SHP77 treated with DMSO at 0.1 percent for 48 hours (cell line): ENCODE data around the gene GABRP.
"Not testable (repeated sequence)": the region's sequence is repeated elsewhere in the genome, so short reads cannot be mapped to it uniquely, and the experiment has no call there.

Experiments used
- DNase-seq: peaks from one replicate; lab custom pipeline; 2025; lab: John Stamatoyannopoulos, UW

The GABRP gene

DNA sequence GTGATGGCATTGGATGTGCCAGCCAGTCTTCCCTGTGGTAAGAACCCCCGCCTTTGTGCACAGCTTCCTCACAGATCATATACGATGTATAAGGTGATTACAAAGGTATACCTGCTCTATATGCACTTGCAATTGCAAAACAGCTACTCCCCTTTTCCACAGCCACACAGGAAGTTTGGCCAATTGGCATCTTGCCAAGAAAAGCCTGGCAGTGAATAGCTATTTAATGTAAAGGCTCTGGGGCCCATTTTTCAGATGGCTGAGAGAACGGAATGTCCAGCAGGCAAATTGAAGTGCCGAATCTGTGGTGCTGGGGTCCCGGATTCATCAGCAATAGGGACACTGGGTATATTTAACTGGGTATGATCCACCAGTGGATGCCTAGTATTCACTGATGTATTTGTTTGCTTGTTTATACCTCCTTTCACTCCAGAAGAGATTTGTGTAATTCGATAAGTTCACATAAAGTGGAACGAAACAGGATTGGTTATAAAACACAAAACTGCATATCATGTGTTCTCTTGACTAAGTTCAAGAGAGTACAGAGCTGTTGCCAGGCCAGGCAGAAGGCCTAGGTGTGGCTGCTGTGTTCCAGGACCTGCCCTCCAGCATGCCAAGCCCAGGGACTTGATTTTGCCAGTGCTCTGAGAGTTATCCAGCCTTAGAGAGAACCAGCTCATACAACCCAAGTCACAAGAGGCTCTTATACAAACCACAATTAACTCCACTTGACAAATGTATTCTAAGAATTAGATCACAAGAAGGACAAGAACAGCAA lies 27.7 kb upstream of the GABRP start:
- DNase-seq, result no peak

DNA sequence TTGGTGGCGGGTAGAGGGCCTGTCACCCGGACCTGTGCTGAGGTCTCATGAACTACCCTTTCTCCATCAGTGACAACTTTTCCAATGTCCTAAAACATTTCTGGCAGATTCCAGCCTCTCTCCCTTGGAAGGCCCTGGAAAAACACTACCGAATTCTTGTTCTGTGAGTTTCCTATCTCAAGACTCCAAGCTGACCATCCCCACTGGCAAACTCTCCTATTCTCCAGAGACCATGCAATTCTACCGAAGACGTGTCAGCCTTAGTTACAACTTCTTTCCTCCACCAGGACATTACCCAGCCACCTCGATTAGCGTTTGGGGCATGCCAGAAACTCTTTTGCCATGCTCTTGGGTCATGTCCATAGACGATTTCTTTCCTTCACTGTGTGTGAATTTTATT lies 26.8 kb upstream of the GABRP start:
- no peak for DNase-seq

DNA sequence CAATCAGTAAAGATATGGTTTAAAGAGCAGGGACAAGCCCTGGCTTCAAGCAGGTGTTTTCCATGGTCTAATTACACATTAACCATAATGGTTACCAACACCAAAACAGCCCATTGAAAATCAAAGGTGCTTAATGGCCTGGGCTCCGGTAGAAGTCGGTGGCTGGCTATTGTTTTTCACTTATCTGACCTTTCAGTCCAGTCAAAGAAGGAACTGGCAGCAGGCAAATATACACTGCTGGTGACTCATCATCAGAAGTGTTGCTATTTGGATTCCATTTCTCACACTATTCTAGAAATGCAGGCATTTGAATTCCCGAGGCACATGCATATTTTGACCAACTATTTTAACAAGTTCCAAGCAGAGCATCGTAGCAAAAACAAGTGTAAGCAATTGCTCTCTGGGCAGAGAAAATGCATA lies 26.3 kb upstream of the GABRP start:
- DNase-seq, result no peak

DNA sequence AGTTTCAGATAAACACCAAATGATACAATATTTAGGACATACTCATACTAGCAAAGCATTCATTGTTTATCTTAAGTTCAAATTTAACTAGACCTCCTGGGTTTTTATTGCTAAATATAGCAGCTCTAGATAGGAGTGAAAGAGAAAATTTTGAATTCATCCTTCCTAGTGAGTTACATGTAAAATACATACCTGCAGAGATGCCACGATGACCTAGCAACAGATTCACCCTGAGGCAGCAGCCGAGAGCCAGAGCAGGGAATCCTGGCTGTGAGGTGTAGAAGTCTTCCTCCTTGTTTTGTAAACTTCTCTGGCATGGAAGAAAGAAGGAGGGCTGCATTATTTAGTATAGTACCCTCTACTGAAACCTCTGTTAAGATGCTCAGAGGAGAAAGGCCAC lies 25.9 kb upstream of the GABRP start:
- DNase-seq, result no peak

DNA sequence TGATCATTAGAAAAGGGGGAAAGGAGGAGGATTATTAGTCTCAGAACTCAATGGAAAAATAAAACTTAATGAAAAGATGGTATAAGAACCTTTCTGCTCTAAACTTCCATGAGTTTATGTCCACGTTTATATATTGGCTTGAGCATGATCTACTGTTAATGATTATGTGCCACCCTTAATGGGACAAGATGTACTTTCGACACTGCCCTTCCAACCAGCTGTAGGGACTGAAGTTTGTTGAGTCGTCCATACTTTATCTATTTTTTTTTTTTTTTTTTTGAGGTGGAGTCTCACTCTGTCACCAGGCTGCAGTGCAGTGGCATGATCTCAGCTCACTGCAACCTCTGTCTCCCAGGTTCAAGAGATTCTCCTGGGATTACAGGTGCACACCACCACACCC lies 25.0 kb upstream of the GABRP start:
- no peak for DNase-seq

DNA sequence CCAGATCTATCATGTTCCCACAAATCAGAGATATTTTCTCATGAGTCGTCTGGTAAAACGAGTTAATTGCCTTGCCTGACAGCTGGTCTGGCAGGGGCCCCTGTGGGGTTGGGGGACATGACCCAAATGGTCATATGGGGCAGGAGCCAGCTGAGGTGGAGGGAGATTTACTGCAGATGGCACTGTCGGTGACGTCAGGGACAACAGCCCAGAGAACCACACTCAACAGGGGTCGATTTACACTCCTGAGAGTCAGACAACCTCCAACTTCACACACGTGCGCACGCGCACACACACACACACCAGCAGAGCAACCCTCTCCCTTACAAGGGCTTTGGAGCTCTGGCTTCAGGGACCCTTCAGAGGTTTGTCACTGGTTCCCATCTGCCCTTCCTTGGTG lies 23.4 kb upstream of the GABRP start:
- no peak for DNase-seq

DNA sequence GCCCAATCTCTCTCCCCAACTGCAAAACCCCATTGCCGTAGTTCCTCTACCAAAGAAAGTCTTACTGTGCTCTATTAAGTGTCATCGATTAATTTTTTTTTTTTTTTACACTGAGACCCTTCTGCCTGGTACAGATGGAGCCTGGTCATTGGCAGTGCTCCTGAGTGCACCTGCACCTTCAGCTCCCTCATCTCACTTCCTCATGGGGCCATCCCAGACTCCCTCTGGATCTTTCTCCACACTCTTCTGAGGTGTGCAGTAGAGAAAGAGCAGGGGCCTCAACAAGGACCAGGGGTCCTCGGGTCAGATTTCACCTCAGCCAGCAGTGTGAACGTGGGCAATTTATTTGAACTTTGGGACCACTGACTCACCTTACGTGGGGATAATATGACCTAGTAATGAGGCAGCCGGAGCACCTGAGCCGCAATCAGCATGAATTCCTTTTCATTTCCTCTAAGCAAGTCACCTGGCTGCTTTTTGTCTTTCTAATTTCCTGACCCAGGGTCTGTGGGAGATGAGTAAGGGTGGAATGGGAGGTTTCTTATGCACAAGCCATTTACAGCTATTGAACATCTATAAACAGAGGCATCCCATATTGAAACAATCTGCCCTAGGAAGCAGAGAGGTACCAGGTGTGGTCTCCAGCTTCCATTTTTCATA lies 22.3 kb upstream of the GABRP start:
- no peak for DNase-seq

DNA sequence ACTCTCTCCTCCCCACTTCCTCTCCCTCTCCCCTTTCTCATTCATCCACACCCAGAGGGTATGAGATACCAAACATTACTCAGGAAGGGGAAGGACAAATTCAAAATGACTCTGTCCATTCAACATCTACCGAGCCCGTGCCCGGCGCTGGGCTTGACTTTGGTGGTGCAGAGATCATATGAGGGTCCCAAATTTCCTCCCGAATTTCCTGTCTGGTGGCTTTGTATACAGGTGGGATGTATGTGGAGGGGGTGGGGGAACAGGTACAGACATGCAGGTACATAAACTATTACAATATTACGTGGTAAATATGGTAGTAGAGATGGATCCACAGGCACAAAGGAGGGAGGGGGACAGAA lies 21.8 kb upstream of the GABRP start:
- DNase-seq, result no peak

DNA sequence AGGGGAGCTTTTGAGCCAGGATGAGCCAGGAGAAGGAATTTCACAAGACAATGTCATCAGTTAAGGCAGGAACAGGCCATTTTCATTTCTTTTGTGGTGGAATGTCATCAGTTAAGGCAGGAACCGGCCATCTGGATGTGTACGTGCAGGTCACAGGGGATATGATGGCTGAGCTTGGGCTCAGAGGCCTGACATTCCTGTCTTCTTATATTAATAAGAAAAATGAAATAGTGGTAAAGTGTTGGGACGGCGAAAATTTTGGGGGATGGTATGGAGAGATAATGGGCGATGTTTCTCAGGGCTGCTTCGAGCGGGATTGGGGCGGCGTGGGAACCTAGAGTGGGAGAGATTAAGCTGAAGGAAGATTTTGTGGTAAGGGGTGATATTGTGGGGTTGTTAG lies 21.2 kb upstream of the GABRP start:
- DNase-seq, result not testable (repeated sequence)

DNA sequence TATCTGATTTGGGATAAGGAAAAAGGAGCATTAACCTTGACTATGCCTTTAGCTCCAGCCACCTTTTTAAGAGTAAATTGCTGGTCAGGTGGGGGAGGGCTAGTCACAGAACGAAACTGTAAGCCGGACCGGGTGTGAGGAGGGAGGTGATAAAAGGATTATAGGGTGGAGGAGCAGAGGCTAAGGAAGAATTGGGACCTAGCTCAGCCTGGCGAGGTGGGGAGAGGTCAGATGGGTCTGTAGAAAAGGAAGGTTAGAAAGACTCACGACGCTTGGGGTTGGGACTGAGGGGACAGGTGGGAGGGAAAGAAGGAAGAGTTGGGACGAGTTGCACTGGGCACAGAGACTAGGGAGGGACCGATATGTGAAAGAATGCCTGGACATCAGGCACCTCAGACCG lies 17.7 kb upstream of the GABRP start:
- DNase-seq, result not testable (repeated sequence)

DNA sequence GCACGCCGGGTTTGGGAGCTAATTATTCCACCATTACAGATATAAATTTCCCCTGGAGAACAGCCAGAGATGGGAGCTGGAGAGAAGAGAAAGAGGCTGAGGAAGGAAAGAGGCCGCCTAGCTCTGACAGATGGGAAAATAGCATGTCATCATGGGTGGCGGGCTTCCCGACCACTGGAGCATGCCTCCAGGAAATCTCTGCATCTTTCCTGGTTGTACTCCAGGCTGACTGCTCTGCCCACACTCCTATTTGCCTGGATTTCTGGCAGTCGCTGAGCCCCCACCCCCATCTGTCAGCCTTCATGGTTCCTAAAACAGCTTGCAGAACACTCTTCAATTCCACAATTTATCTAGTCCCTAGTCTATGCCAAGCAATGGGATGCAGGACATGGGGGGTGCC lies 14.3 kb upstream of the GABRP start:
- DNase-seq, result no peak

DNA sequence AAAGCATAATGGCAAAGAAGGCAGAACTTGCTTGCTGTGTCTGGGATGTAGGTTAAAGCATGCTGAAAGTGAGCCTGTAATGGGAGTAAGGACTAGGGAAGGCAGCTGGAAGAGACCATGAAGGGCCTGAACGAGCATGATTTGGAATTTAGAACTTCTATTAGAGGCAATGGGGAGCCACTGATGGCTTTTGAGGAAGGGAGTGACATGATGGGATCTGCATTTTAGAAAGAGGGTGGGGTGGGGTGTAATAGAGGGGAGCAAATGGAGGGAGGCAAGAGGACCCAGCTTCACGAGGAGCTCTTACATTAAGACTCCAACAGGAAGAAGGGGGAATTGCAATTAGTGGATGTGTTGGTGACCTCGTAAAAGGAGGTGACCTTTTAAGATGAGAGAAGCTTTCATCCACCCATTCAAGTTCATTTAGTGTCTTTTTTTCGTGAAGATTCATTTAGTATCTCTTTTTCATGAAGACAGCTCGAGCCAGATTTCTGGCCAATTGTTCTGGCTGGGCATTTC lies 13.6 kb upstream of the GABRP start:
- no peak for DNase-seq

DNA sequence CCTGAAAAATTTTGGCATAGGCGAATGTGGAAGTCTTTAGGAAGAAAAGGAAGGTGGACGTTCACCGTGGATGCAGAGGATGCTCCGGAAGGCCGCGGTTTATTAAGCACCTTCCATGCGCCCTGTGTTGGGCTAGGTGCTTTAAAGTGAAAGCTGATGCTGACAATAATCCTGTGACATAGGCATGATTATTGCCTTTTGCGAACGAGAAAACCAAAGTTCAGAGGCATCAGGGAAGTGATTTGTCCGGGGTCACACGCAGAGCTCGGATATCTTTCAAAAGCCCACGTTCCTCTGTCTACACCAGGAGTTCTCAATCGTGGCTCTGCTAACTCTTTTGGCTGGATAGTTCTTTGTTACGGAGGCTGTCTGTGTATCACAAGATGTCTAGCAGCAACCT lies 12.0 kb upstream of the GABRP start:
- no peak for DNase-seq

DNA sequence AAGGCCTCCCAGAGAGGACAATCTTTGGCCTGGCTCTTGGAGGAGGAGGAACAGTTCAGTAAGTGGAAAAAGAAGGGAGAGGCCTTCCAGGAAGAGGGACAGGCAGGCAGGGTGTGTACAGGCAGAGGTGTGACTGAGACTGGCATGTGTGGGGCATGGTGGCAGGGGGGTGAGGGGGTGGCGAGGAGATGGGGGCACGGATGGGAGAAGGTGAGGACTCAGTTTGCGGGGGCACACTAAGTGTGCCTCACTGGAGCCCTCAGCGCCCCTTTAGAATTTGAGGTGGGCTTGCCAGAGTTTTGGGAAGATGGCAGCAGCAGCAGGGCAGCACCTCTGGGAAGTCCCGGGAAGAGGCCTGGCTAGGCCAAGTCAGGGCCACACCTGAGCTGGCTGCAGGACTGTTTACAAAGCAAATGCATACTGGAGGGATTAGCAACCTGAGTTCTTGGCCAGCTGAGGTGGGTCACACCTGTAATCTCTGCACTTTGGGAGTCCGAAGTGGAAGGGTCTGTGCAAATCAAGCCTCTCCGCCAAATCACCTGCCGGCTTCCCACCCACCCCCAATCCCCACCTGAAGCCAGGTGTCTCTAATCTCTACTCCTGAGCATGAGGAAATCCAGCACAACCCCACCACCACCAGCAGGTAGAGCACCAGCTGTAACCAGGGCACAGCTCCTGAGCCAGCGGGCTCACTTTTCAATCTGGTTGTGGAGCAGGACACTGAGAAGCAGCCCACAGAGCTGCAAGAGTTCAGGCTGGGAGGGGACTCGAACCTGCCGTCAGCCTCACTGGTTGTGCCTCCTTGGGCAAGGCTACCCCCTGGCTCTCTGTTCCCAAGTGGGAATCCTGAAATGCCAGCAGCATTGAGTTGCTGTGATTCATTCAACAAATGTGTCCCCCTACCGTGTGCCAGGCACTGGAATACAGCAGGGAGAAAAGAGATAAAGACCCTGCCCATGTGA lies 10.2 kb upstream of the GABRP start:
- no peak for DNase-seq

DNA sequence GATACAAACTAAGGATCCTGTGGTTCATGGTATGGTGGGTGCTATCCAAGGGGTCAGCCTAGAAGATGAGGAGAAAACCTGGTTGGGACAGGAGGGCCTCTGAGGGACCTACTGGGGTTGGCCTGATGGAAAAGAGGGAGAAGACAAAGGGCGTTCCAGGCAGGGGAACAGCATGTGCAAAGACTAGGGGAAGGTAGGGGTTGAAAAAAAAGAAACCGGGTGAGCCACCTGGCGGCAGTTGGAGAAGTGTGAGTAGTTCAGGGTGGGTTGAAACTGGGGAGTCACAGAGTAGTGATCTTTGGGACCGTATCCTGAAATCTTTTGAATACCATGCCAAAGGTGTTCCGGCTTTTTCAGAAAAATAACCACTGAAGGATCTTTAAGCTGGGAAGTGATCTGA lies 8.7 kb upstream of the GABRP start:
- no peak for DNase-seq

DNA sequence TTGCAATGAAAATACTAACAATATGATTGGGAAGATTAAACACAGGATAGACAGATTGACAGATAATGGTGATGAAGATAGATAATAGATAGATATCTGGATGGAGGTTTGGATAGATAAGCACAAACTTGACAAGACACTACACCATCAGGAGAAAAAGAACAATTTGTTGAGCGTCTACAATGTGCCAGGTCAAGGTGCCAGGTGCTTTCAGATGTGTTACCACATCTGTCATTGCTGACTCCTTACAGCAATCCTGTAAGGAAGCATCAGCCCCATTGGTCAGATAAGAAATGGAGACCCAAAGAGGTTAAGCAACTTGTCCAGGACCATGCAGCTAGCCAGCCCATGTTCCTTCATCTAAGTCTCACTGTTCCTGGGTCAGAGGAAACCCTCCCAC lies 1.6 kb upstream of the GABRP start:
- no peak for DNase-seq

DNA sequence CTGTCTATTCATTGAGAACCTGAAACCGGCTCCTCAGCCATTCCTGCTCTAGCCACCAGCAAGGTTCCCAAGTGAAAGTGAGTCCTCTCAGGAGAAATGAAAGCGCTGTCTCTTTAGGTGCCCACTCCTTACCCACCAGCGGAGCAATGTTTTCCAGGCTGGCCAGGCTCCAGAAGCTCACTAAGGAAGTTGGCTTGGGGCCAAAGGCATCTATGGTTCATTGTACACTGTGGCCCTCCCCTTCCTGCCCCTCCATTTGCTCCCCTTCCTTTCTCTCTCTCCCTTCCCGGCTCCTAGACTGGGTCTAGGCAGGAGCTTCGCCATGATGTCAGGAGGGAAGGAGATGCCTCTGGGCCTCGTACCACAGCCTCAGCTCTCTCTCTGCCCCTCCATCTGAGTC lies 1.1 kb upstream of the GABRP start:
- no peak for DNase-seq

DNA sequence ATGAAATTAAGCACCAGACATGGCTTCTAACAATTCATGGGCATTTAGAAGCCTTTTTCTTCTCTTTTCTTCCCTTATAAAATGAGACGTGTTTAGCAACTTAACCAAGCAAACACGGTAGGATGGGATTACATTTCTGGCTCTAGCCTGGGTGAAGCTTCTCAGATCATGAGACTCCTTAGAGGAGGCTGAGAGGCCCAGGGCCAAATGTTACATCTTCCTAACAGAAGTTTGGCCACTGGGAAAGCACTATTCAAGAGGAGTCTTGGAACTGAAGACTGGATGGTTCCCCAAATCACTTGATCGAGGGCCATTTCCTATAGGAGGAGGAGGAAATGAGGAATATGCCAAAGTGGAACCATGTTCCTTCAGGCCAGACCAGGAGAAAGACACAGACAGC lies 1.9 kb downstream of the GABRP start:
- DNase-seq, result no peak

DNA sequence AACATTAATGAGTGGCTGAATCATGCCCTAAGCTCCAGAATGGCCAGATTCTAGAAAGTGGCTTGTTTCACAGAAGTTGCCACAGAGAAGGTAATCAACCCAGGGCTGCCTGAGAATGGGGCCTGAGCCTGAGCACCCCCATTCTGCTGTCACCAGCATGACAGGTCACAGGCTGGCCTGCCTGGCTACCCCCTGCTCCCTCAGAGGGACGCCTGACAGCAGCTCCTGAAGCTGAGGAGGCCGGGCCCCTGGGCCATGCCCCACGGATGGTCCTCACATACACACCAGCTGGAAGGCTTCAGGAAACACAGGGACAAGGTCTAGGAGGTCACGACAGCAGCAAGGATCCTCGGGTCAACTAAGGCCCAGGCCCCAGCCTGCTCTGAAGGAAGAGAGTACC lies 3.7 kb downstream of the GABRP start:
- DNase-seq, result no peak

DNA sequence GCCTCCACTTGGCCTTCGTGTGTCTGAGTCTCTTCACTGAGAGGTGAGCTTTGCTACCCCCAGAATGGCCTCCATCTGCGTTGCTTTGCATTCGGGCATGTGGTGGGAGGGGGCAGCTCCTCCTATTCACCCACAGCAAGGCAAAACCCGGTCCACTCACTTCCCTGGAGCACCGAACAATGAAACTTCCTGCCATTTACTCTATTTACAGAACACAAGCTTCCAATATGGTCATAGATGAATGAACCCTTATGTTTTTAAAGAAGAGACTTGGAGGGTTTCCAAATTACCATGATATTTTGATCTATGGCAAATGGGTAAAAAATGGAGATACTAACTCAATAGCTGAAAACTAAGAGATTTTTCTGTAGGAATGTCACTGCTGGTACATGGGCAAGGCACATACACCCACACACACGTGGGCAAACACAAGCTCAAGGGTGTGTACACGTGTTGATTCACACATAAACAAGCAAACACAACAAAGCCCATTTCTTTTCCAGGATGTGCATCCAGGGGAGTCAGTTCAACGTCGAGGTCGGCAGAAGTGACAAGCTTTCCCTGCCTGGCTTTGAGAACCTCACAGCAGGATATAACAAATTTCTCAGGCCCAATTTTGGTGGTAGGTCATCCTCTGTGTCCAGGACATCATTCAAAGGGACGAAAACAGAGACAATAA lies 5.2 kb downstream of the GABRP start:
- DNase-seq, result no peak

DNA sequence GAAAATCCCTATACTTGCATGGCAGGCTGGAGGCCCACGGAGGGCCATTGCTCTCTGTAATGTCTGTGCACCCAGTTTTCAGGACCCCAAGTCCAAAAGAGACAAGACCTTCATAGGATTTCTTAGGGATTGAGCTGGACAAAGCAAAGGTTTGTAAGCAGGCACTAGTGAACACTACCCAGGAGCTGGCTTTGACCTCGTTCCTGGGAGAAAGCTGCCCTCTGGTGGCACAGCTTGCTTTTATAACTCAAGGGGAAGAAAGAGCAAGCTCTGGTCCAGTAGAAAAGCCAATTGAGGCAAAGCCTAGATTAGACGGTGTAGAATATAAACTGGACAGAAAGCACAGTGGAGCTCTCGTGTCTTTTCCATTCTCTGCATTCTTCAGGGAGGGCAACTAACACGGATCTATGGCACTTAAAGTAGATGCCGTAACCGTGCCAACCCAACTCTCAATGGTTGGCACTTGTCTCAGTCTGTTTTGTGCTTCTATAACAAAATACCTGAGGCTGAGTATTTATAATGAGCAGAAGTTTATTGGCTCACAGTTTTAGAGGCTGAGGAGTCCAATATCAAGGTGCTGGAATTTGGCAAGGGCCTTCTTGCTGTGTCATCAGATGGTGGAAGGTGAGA lies 7.9 kb downstream of the GABRP start:
- DNase-seq, result peak; percentile 2

DNA sequence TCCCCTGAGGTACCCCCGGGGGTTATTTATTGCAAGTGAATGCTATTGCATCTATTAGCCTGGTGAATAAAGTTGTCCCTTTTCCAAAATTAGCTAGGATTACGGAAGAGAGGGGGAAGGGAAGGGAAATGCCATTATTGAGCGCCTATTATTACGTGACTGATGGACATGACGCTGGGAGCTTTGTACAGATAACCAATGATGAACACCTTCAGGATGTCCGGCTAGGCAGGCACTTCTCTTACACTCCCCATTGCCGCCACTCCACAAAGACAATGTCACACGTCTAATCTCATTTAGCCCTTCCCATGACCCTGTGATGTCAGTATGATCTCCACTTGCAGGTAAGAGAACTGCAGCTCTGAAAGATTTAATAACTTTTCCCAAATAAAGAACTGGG lies 9.4 kb downstream of the GABRP start:
- DNase-seq, result no peak
